Activated gamma-delta T cell treated with Interleukin-2 at 50 U/mL for 16 hours (primary cell): ENCODE results near the gene TMEM63B.
"Not testable (repeated sequence)": the region's sequence is repeated elsewhere in the genome, so short reads cannot be mapped to it uniquely, and the experiment has no call there.

Experiments used
- DNase-seq: peaks from one replicate; pipeline ENCODE4 v3.0.0-alpha.2; 2020

Gene TMEM63B

DNA sequence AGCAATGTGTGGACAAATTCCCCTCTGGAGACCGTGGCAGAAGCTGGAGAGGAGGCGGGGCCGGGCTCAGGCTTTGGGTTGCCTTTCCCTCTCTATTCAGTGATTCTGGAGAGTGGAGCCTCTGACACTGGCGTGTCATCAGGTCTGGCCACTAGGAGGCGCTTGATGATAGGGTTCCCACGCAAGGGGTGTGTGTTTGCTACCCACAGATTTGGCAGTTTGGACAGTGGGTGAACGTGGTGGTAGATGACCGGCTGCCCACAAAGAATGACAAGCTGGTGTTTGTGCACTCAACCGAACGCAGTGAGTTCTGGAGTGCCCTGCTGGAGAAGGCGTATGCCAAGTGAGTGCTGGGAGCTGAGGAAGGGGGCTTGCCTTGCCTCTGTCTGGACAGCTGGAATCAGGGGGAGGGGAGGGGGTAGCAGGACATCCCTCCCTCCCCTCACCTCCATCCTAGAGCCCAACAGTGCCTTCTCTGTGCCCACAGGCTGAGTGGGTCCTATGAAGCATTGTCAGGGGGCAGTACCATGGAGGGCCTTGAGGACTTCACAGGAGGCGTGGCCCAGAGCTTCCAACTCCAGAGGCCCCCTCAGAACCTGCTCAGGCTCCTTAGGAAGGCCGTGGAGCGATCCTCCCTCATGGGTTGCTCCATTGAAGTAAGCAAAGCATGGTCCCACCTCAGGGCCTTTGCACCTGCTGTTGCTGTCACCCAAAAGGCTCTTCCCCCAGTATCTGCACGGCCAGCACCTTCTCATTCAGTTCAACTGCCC, 45.6 kb downstream of the TMEM63B start:
- DNase-seq = peak; percentile 77

DNA sequence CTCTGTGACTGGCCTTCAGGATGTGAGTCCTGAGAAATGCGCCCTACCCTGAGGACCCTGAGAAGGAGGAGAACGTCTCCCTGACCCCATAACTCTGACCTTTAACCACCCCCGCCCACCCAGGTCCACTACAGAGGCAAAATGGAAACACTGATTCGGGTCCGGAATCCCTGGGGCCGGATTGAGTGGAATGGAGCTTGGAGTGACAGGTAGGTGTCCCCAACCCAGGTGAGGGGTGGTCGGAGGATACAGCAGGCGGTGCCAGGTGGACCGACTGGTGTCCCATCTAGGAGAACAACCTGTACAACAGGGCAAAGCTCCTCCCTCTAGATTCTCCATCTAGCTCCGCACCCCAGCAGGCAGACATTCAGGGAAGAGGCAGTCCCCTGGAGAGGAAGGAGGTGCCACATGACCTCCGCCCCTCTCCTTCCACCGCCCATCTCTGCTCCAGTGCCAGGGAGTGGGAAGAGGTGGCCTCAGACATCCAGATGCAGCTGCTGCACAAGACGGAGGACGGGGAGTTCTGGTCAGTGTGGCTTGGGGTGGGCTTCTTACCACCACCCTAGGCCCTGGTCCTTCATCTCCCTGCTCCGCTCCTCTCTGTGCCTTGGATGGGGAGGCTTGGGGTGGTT, 48.9 kb downstream of the TMEM63B start:
- DNase-seq = no peak

DNA sequence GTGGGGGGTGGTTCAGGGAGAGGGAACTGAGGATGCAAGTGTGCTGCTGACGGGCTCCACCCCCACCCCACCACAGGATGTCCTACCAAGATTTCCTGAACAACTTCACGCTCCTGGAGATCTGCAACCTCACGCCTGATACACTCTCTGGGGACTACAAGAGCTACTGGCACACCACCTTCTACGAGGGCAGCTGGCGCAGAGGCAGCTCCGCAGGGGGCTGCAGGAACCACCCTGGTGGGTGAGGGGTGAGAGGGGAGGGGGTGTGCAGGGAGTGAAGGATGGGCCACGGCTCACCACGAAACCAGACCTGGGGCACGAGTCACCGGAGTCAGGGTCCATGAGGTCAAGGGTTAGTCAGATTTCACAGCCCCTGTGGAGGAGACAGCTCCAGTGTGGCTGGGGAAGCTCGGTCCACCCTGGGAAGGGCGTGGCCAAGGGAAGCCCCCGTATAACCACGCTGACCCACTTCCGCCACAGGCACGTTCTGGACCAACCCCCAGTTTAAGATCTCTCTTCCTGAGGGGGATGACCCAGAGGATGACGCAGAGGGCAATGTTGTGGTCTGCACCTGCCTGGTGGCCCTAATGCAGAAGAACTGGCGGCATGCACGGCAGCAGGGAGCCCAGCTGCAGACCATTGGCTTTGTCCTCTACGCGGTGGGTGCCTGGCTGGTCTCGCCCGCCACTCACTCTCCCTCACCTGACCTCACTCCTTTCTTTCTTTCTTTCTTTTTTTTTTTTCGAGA, 49.6 kb downstream of the TMEM63B start:
- DNase-seq = peak; percentile 33

DNA sequence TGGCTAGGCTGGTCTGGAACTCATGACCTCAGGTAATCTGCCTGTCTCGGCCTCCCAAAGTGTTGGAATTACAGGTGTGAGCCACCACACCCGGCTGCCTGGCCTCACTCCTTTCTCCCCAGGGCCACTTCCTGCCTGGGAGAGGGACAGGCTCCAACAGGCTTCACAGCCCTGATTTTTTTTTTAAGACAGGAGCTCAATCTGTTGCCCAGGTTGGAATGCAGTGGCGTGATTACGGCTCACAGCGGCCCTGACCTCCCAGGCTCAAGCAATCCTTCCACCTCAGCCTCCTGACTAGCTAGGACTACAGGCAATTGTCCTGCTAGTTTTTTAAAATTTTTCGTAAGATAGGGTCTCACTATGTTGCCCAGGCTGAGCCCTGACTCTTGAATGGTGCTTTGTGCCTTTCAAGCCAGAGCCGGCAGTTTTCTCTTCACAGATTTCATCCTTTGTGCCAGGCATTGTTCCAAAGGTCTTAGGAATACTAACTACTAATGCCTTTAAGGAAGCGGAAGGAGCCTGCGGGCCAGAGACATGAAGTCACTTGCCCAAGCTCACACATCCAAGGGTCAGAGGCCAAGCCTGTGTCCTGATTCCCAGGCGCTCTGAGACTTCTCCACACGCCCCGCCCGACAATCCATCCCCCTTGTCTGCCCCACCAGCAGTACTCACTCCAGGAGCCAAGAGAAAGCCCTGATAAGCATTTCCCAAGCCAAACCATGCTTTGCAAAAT, 50.5 kb downstream of the TMEM63B start:
- no peak for DNase-seq

DNA sequence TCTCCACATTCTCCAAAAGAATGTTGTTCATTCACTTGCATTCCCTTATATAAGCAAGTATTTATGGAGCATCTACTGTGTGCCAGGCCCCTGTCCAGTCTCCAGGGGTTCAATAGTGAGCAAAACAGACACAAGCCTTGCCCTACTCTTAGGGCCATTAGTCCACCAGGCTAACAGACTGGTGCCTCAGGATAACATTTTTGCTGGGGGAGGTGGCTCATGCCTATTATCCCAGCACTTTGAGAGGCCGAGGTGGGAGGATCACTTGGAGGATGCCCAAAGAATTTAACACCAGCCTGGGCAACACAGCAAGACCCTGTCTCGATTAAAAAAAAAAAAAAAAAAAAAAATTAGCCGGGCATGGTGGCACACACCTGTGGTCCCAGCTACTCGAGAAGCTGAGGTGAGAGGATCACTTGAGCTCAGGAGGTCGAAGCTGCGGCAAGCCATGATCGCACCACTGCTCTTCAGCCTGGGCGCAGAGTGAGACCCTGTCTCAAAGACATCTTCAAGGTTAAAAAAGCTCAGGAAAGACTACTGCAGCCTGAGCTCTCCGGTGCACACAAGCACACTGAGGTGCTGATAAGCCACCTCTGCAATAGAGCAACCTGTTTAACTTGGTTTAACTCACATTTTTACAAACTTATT, 51.2 kb downstream of the TMEM63B start:
- DNase-seq = no peak

DNA sequence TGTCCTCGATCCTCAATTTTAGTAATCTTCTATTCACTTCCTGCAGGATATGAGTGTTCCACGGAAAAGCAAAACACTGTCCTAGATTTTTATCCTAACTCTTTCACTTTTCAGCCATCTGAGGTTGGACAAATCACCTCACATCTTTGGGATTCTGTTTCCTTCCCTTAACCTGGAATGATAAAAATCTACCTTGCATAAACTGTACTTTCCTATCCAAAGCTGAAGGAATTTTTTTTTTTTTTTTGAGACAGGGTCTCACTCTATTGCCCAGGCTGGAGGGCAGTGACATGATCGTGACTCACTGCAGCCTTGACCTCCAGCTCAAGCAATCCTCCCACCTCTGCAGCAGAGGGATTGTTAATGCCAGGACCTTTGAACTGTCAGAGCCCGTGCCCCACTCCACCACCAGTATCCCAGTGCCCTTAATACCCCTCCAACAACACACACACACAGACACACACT, 51.8 kb downstream of the TMEM63B start:
- no peak for DNase-seq

DNA sequence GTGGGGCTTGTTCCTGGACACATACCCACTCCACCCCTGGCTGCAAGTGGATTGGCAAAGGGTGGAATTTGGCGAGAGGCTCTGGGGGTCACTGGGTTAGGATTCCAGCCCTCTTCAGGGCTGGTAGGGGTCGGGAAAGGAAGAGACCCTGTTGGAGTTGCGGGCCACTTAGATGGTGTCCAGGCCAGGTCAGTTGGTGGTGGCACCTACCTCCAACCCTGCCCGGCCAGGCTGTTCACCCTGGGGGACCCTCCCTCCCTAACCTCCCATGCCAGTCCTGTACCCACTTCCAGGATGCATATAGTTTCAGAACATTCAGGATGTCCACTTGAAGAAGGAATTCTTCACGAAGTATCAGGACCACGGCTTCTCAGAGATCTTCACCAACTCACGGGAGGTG, 52.3 kb downstream of the TMEM63B start:
- DNase-seq = no peak

DNA sequence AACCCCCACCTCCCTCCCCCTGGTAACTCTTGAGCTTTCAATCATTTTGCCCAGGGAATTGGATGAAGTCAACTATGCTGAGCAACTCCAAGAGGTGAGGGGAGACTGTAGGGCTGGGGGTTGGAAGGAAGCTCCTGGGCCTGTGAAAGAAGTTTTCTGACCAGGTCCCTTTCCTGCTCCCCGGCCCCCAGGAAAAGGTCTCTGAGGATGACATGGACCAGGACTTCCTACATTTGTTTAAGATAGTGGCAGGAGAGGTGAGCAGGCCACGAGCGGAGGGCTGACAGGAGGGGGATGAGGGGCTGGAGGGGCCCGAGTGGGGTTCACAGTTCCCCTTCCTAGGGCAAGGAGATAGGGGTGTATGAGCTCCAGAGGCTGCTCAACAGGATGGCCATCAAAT, 53.1 kb downstream of the TMEM63B start:
- no peak for DNase-seq

DNA sequence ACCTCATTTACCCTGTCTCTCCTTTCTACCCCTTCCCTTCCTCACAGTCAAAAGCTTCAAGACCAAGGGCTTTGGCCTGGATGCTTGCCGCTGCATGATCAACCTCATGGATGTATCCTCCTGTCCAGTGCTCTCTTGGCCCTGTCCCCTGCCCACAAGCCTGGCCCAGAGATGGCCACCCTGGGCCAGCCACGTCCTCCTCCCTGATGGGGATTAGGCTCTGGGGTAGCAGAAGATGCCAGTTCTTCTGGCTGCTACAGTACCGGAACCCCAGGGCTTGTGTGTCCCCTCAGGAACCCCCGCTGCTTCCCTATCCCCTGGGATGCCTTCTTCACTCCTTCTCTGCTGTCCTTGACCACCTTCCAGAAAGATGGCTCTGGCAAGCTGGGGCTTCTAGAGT, 53.5 kb downstream of the TMEM63B start:
- DNase-seq = no peak

DNA sequence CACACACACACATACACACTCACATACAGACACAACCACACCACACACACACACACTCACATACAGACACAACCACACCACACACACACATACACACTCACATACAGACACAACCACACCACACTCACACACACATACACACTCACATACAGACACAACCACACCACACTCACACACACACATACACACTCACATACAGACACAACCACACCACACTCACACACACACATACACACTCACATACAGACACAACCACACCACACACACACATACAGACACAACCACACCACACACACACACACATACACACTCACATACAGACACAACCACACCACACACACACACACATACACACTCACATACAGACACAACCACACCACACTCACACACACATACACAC, 54.4 kb downstream of the TMEM63B start:
- not testable (repeated sequence) for DNase-seq

DNA sequence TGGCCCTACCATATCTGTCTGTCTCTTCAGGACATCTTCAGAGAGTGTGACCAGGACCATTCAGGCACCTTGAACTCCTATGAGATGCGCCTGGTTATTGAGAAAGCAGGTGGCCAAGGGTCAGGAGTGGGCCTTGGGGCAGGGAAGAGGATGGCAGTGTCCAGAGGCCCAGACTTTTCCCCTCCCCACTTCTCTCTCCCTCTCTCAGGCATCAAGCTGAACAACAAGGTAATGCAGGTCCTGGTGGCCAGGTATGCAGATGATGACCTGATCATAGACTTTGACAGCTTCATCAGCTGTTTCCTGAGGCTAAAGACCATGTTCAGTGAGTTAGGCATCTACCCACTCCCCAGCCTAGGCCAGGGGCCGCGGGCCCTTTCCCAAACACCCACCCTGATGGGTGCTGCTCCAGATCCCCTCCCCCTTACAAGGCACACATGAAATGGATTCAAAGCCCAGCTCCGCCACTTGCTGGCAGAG, 55.6 kb downstream of the TMEM63B start:
- no peak for DNase-seq

DNA sequence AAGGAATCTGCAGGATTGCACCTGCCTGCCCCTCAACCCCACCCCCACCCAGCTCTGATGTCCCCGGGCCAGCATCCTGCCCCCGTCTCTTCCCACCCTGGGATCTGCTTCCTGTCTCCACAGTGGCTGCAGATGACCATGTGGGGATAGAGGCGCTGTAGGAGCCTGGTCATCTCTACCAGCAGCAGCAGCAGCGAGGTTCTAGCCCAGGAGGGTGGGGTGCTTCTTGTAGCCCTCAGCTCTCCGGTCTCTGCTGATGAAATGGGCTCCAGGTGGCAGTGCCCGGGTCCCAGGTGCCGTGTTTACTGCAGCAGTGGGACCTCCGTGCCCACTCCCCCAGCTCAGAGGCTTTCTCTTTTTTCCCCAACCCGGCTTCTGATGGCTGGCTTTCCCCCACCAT, 56.4 kb downstream of the TMEM63B start:
- no peak for DNase-seq

DNA sequence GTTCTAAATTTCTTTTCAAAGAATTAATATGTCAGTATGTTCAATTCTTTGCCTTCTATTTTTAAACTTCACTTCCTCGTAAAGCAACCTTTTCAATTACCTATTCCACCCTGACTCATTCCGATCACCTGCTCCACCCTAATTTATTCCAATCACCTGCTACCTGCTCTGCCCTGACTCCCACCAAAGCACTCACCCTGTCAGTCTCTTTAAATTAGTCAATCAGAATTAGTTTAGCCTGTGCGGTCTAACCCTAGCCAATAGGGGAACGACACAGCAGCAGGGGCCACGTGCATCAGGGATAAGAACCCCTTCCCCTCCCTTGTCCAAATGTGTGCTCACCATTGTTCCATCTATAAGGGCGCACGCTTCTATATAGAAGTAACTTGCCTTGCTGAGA, 58.0 kb downstream of the TMEM63B start:
- DNase-seq = not testable (repeated sequence)

DNA sequence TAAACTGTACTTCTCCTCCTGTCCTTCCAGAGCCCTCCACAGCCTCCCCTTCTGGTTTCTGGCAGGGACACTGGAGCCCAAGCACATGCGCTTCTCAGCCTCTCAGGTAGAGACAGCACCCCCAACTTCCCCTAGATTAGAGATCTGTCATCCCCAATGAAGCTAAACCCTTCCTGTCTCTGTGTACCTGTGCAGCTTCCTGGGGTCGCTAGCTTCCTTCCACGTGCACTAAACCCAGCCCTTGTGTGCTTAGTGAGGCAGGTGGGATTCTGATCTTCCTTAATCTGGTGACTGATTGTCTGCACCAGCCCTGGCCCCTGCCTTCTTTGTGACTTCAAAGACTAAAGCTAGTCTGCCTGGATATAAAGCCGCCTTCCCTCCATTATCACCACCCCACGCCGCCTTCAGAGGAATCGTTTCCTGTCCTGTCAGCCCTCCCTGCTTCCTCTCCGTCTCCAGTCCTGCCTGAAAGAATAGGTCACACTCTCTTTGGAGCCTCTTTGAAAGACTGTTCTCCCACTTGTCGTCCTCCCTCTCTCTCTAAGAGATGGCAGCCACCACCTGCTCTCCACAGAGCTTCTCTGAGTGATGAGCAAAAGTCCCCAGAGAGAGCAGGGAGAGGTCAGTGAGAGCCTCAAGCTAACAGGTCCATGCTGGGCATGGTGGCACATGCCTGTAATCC, 58.7 kb downstream of the TMEM63B start:
- DNase-seq = no peak

DNA sequence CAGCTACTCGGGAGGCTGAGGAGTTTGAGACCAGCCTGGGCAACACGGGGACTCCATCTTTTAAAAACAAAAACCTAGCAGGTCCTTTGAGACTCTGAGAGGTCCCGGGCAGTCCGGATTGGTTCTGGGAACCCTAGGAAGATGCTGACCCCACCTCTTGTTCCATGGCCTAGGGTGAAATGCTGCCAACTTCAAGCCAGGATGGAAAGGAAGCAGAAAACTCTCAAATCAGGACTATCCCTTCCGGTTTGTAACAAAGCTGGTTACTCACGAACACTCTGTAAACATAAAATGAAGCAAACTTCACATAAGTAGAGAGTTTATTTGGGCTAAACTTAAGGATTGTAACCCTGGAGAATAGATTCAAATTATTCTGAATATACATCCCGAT, 59.3 kb downstream of the TMEM63B start:
- DNase-seq = no peak

DNA sequence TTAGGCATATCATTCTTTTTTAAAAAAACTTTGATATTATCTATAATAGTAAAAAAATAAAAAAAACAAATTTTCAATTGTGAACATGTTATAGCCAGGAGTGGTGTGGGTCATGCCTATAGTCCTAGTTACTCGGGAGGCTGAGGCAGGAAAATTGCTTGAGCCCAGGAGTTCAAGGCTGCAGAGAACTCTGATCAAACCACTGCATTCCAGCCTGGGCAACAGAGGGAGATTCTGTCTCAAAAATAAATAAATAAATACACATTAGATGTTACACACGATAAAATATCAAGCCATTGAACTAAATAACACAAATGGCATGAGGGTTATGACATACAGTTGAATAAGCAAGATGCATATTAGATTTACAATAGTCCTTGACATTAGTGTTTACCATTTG, 61.5 kb downstream of the TMEM63B start:
- no peak for DNase-seq

DNA sequence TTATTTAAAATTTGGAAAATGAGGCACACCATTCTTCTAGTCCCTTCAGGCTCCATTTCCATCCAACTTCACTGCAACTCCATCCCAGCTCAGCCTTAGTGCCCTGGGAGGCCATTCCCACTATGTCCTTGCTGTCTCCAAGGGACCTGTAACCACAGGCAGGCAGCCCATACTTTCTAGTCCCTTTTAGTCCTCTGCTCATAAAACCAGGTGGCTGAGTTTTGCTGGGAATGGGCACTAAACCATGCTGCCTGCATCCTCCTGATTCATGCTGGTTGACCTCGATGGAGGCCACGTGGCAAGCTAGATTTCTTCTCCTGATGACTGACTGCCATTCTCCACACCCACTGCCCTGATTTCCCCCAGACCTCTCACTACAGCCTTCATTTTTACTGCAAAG, 61.9 kb downstream of the TMEM63B start:
- no peak for DNase-seq

DNA sequence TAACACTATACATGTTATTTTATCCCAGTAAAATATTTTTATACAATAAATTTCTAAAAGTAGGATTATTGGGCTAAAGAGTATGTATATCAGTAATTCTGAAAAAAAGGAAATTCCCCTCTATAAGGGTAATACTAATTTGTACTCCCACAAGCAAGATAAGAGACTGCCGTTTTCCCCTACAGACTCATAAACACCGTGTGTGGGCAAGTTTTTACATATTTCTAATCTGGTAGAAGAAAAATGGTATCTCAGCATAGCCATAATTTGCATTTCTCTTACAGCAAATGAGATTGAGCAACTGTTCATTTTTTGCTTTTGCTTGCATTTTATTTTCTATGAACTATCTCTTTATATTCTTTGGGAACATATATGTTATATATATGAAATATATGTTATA, 63.4 kb downstream of the TMEM63B start:
- DNase-seq = no peak

DNA sequence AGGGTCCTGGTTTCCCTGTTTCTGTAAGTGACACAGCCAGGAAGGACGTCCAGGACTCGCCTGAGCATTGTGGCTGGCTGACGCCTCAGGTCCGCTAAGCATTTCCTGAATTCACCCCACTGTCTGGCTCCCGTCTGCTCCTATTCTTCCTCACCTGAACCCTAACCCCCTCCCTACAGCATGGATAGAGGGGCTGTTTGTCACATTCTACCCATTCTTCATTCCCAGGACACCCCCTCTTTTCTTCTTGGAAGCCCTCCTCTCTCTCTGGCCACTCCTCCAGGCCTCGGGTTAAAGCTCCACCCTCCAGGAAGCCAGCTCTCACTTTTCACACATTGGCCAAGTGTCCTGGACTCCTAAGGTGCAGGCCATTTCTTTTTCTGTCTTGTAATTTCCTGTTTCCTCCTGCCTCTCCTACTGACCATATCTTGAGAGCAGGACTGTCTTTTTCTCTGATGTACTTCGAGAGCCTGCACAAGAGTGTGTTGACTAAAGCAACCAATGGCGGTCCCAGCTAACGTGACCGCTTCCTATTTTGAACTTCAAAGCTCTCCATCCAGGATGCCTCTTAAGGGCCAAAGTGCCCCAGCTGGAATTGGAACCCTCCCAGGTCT, 65.2 kb downstream of the TMEM63B start:
- DNase-seq = no peak

DNA sequence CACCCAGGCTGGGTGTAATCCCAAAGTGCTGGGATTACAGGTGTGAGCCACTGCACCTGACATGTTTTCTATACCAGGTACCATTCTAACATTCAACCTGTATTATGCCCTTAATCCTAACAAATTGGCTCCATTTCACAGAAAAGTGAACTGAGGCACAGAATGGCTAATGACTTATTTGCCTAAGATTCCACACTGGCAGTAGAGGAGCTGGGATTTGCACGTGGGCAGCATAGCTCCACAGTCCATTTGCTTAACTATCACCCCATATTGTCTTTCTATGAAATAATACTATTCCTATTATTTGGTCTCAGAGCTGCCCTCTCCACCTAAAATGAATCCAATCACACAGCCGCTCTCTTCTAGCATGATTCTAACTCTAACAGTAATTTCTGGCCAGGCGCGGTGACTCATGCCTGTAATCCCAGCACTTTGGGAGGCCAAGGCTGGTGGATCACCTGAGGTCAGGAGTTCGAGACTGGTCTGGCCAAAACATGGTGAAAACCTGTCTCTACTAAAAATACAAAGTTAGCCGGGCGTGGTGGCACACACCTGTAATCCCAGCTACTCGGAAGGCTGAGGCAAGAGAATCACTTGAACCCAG, 66.1 kb downstream of the TMEM63B start:
- DNase-seq = no peak

DNA sequence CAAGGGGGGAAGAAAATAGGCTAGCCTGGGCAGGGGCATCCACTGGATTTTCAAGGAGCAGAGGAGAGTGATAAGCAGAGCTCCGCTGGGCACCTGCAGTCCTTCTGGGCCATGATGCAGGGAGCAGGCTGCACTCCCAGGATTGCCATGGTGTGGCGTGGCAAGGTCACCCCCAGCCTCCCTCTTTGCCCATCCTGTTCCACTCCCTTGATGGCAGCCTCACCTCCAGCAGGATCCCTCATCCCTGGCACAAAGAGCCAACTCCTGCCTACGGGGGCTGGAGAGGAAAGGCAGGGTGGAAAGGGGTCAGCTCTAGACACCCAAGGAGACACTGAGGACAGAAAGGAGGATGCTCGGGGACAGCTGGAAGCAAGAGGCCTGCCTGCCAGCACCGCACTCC, 67.0 kb downstream of the TMEM63B start:
- DNase-seq = no peak
